Measurements from ENCODE around the gene PURA. TPM values are rescaled to one million over a fixed set of nuclear protein-coding genes. Genes with fewer than 3 reads are reported as not detected.

The PURA gene
- total and polyA plus RNA-seq, 8 donors: 3.3 to 30.8 (median 20.2) TPM

- no peak for TF ChIP-seq EP300 (IDR thresholded peaks at IDR 0.05)
- no peak for TF ChIP-seq CTCF (IDR thresholded peaks at IDR 0.05)
- TF ChIP-seq POLR2A (IDR thresholded peaks at IDR 0.05): no peak
- TF ChIP-seq POLR2AphosphoS5 (IDR thresholded peaks at IDR 0.05): no peak
- 25 to 40% (median 29%) methylated on average over 6 of the region's 6 CpGs for WGBS, 5 donors
- intact Hi-C loops (cut with DNase I; ENCODE audit: low total_unique reads): loop anchor here (5.0 kb wide), 1 partner anchor 41 kb away; no protein-coding TSS in a partner anchor
- H3K27me3 ChIP-seq: peaks cover 0 to 8% (median 4%) of the 10 kb centered on the region in 3 donors
- peak in 1 of 2 donors; percentile 62 for DNase-seq
- no peak overlapping the region for H3K27ac ChIP-seq
- H3K4me3 ChIP-seq: no peak overlapping the region
- no peaks in the 10 kb centered on the region for H3K9me3 ChIP-seq
- no peaks in the 10 kb centered on the region for H3K36me3 ChIP-seq
- peaks cover 30 to 53% (median 42%) of the 10 kb centered on the region in 4 donors for H3K4me1 ChIP-seq
These were observed 34.6 kb downstream of the PURA start for GRCh38 chr5:140148508-140148907.

- H3K36me3 ChIP-seq: no peaks in the 10 kb centered on the region
- intact Hi-C loops (cut with DNase I; ENCODE audit: low total_unique reads): no loop called here
- peaks cover 29 to 45% (median 35%) of the 10 kb centered on the region in 4 donors for H3K4me1 ChIP-seq
- DNase-seq: no peak
- WGBS, 5 donors: 82 to 96% (median 95%) methylated on average over 2 of the region's 2 CpGs
- no peak overlapping the region for H3K4me3 ChIP-seq
- H3K27me3 ChIP-seq: peaks cover 0 to 8% (median 4%) of the 10 kb centered on the region in 3 donors
- TF ChIP-seq CTCF (IDR thresholded peaks at IDR 0.05) (no peak), POLR2A (IDR thresholded peaks at IDR 0.05) (no peak), POLR2AphosphoS5 (IDR thresholded peaks at IDR 0.05) (no peak), EP300 (IDR thresholded peaks at IDR 0.05) (no peak)
- no peaks in the 10 kb centered on the region for H3K9me3 ChIP-seq
- no peak overlapping the region for H3K27ac ChIP-seq
These were observed 36.3 kb downstream of the PURA start for GRCh38 chr5:140150201-140150600.

GRCh38 chr5:140151144-140152021 is 37.5 kb downstream of the PURA start:
- TF ChIP-seq EP300 (IDR thresholded peaks at IDR 0.05) (no peak), POLR2A (IDR thresholded peaks at IDR 0.05) (no peak), CTCF (IDR thresholded peaks at IDR 0.05) (no peak), POLR2AphosphoS5 (IDR thresholded peaks at IDR 0.05) (no peak)
- DNase-seq: peak in 1 of 2 donors; percentile 56
- intact Hi-C loops (cut with DNase I; ENCODE audit: low total_unique reads): no loop called here
- H3K36me3 ChIP-seq: no peaks in the 10 kb centered on the region
- WGBS, 5 donors: 54 to 71% (median 57%) methylated on average over 7 of the region's 7 CpGs
- no peak overlapping the region for H3K27ac ChIP-seq
- peaks cover 0 to 1% (median 0%) of the 10 kb centered on the region in 3 donors for H3K27me3 ChIP-seq
- no peaks in the 10 kb centered on the region for H3K9me3 ChIP-seq
- H3K4me1 ChIP-seq: peaks cover 17 to 34% (median 28%) of the 10 kb centered on the region in 4 donors
- no peak overlapping the region for H3K4me3 ChIP-seq

- no peak overlapping the region for H3K27ac ChIP-seq
- no peaks in the 10 kb centered on the region for H3K9me3 ChIP-seq
- no peak overlapping the region for H3K4me3 ChIP-seq
- intact Hi-C loops (cut with DNase I; ENCODE audit: low total_unique reads): no loop called here
- WGBS, 5 donors: 49 to 60% (median 56%) methylated on average over 17 to 23 of the region's 23 CpGs
- no peaks in the 10 kb centered on the region for H3K27me3 ChIP-seq
- H3K4me1 ChIP-seq: peaks cover 21 to 36% (median 30%) of the 10 kb centered on the region in 4 donors
- H3K36me3 ChIP-seq: no peaks in the 10 kb centered on the region
- DNase-seq: peak in 1 of 2 donors; percentile 50
- no peak for TF ChIP-seq POLR2AphosphoS5 (IDR thresholded peaks at IDR 0.05)
- no peak for TF ChIP-seq POLR2A (IDR thresholded peaks at IDR 0.05)
- TF ChIP-seq EP300 (IDR thresholded peaks at IDR 0.05): no peak
- no peak for TF ChIP-seq CTCF (IDR thresholded peaks at IDR 0.05)
These were observed 38.4 kb downstream of the PURA start for GRCh38 chr5:140152022-140152999.

Data from stomach (tissue), 9 donors.